Vagina (tissue), 2 donors: ENCODE results near the gene HBB.
"Not testable (repeated sequence)": the region's sequence is repeated elsewhere in the genome, so short reads cannot be mapped to it uniquely, and the experiment has no call there.

Source experiments
- CTCF ChIP-seq, 3 experiments: fragments of 450-650 bp in 2 of 3; fragments of 200-600 bp in 1 of 3; sonication (generic) in 1 of 3; IDR thresholded peaks; one replicate each; pipeline ENCODE4 v1.5.1; 2017 to 2019; ENCODE audit warnings: antibody characterized with exemption in 3 of 3, mild to moderate bottlenecking in 2 of 3, moderate library complexity in 2 of 3
- POLR2A ChIP-seq, 2 donors: fragments of 450-650 bp; IDR thresholded peaks; one replicate each; pipeline ENCODE4 v1.6.1; 2017; ENCODE audit warnings: antibody characterized with exemption in 2 of 2, mild to moderate bottlenecking in 2 of 2, moderate library complexity in 2 of 2
- POLR2AphosphoS5 ChIP-seq, 2 donors: sonication (generic); formaldehyde crosslinking; IDR thresholded peaks; one replicate each; pipeline ENCODE4 v1.9.0; 2017; ENCODE audit warnings: antibody characterized with exemption in 2 of 2, mild to moderate bottlenecking in 2 of 2, low read depth in 1 of 2; ENCODE audit not compliant: insufficient read depth in 1 of 2

GRCh38 chr11:5249807-5250396, 23.0 kb upstream of the HBB start, which contains the start of gene HBG1:
- not testable (repeated sequence) for TF ChIP-seq CTCF (IDR thresholded peaks at IDR 0.05); POLR2AphosphoS5 (IDR thresholded peaks at IDR 0.05; ENCODE audit: insufficient read depth in 1 of 2, low read depth in 1 of 2); POLR2A (IDR thresholded peaks at IDR 0.05)
